CD4-positive, alpha-beta T cell (primary cell): ENCODE measurements around the gene ENC1. TPM values are rescaled to one million over a fixed set of nuclear protein-coding genes. Genes with fewer than 3 reads are reported as not detected.

ENCODE experiments used
- ATAC-seq: fragments of 200-7000 bp; cut with Tn5 transposase; one replicate; pipeline ENCODE4 v1.10.0; 2022; ENCODE audit warnings: mild to moderate bottlenecking; ENCODE audit not compliant: poor library complexity
- CTCF ChIA-PET: fragments of 350-600 bp; sonication (Branson Sonifier 250); formaldehyde crosslinking; loops from one replicate; lab custom pipeline; 2021; ENCODE audit warnings: antibody characterized with exemption, inconsistent platforms; lab: Charles Lee
- POLR2A ChIA-PET: fragments of 350-600 bp; sonication (Branson Sonifier 250); formaldehyde crosslinking; loops from one replicate; lab custom pipeline; 2021; ENCODE audit warnings: antibody characterized with exemption, inconsistent platforms; lab: Charles Lee
- DNase-seq, 14 experiments: peaks; one replicate each; pipeline ENCODE4 v3.0.0-alpha.2; 2013 to 2020; ENCODE audit warnings: mixed read lengths in 2 of 14
- H3K27ac ChIP-seq, 2 donors: one replicate each; pipeline versions ENCODE4 v1.5.1 to v1.7.0; 2013; ENCODE audit warnings: low read length in 2 of 2, low read depth in 1 of 2, mild to moderate bottlenecking in 1 of 2
- H3K27me3 ChIP-seq, 2 experiments: 1 replicate in 1 of 2; 2 replicates in 1 of 2; pipeline versions ENCODE4 v1.6.1 to v1.7.0; 2013; ENCODE audit warnings: low read length in 2 of 2, control low read depth in 1 of 2, mild to moderate bottlenecking in 1 of 2, moderate library complexity in 1 of 2; ENCODE audit not compliant: insufficient read depth in 2 of 2, control insufficient read depth in 1 of 2
- H3K36me3 ChIP-seq: one replicate; pipeline ENCODE4 v1.6.1; 2013; ENCODE audit warnings: low read length, control low read depth; ENCODE audit not compliant: insufficient read depth
- H3K4me1 ChIP-seq: one replicate; pipeline ENCODE4 v1.6.1; 2013; ENCODE audit warnings: low read length, control low read depth; ENCODE audit not compliant: insufficient read depth
- H3K4me3 ChIP-seq: one replicate; pipeline ENCODE4 v1.5.1; 2013; ENCODE audit warnings: mild to moderate bottlenecking, low read length, moderate library complexity
- H3K9me3 ChIP-seq, 2 experiments: 1 replicate in 1 of 2; 2 replicates in 1 of 2; pipeline versions ENCODE4 v1.6.1 to v1.7.0; 2013; ENCODE audit warnings: low read length in 2 of 2, mild to moderate bottlenecking in 2 of 2, control low read depth in 1 of 2, moderate library complexity in 1 of 2; ENCODE audit not compliant: control insufficient read depth in 1 of 2, insufficient read depth in 1 of 2
- H3K27ac Mint-ChIP-seq: one replicate; pipeline ENCODE4 v1.8.0; 2020; ENCODE audit warnings: mixed read lengths
- H3K27me3 Mint-ChIP-seq: one replicate; pipeline ENCODE4 v1.8.0; 2021; ENCODE audit warnings: mixed read lengths
- H3K36me3 Mint-ChIP-seq: one replicate; pipeline ENCODE4 v1.8.0; 2021; ENCODE audit warnings: low read depth, mixed read lengths
- H3K4me1 Mint-ChIP-seq: one replicate; pipeline ENCODE4 v1.8.0; 2021; ENCODE audit warnings: low read depth, mixed read lengths
- H3K4me3 Mint-ChIP-seq: one replicate; pipeline ENCODE4 v1.8.0; 2020; ENCODE audit warnings: mild to moderate bottlenecking, mixed read lengths
- H3K9me3 Mint-ChIP-seq: one replicate; pipeline ENCODE4 v1.8.0; 2020; ENCODE audit warnings: mixed read lengths
- CTCF ChIP-seq: fragments of 200-600 bp; IDR thresholded peaks from one replicate; pipeline ENCODE4 v1.8.0; 2022; ENCODE audit warnings: antibody characterized with exemption, mild to moderate bottlenecking
- intact Hi-C, 2 experiments: fragments of 100-400 bp; cut with DNase I in 1 of 2; cut with micrococcal nuclease in 1 of 2; formaldehyde crosslinking; loops; one replicate each; pipeline versions ENCODE4 v1.15.1 to v1.9.0; 2023 to 2025; cut with DNase I, micrococcal nuclease
- total RNA-seq, 174 experiments: library from RNA in 2 of 174; stranded (reverse) in 2 of 174; gene quantifications; one replicate each; pipeline ENCODE4 v1.2.3 and lab custom pipeline; 2021 to 2026

Gene ENC1
- total RNA-seq, 2 experiments from 2014 or later: 39.6 to 40.1 TPM

- no peak overlapping the region for H3K27ac Mint-ChIP-seq
- no peaks in the 10 kb centered on the region for H3K9me3 Mint-ChIP-seq
- H3K36me3 ChIP-seq: no peaks in the 10 kb centered on the region
- H3K27me3 ChIP-seq: peaks cover 0 to 3% of the 10 kb centered on the region in 2 experiments
- DNase-seq: no peak
- H3K4me1 Mint-ChIP-seq: no peaks in the 10 kb centered on the region
- no peak overlapping the region for H3K4me3 ChIP-seq
- intact Hi-C loops: no loop called here
- ChIA-PET POLR2A (no interaction called here), CTCF (interaction anchor here (2.1 kb wide), 1 partner anchor 11 kb away, joined by 6 read pairs; no protein-coding TSS in a partner anchor)
- H3K36me3 Mint-ChIP-seq: no peaks in the 10 kb centered on the region
- no peak overlapping the region for H3K27ac ChIP-seq
- H3K9me3 ChIP-seq: no peaks in the 10 kb centered on the region
- ATAC-seq: no peak
- peaks cover 9% of the 10 kb centered on the region for H3K27me3 Mint-ChIP-seq
- H3K4me3 Mint-ChIP-seq: no peak overlapping the region
- peaks cover 4% of the 10 kb centered on the region for H3K4me1 ChIP-seq
- no peak for TF ChIP-seq CTCF
Measured at GRCh38 chr5:74651710-74652109, 11.2 kb upstream of the ENC1 start.

GRCh38 chr5:74649421-74649973, 9.0 kb upstream of the ENC1 start:
- ChIA-PET POLR2A (no interaction called here), CTCF (interaction anchor here (0.5 to 1.8 kb wide), 4 partner anchors 8 to 1604 kb away, joined by 3 to 7 read pairs (median 4); partner anchors contain the start of gene ENC1)
- Mint-ChIP-seq H3K36me3 (no peaks in the 10 kb centered on the region), H3K27ac (no peak overlapping the region), H3K9me3 (no peaks in the 10 kb centered on the region), H3K4me3 (no peak overlapping the region), H3K27me3 (peaks cover 9% of the 10 kb centered on the region), H3K4me1 (no peaks in the 10 kb centered on the region)
- peaks cover 0 to 3% of the 10 kb centered on the region in 2 experiments for H3K27me3 ChIP-seq
- no peaks in the 10 kb centered on the region for H3K36me3 ChIP-seq
- no peak for TF ChIP-seq CTCF
- H3K9me3 ChIP-seq: no peaks in the 10 kb centered on the region
- no peak for DNase-seq
- no peak overlapping the region for H3K4me3 ChIP-seq
- H3K27ac ChIP-seq: no peak overlapping the region
- H3K4me1 ChIP-seq: peaks cover 4% of the 10 kb centered on the region
- intact Hi-C loops: loop anchor here (1.0 to 10.0 kb wide), 4 partner anchors 345 to 1059 kb away; no protein-coding TSS in a partner anchor
- no peak for ATAC-seq

- ChIA-PET CTCF (interaction anchor here (0.5 to 1.8 kb wide), 4 partner anchors 9 to 1605 kb away, joined by 3 to 7 read pairs (median 4); partner anchors contain the start of gene ENC1), POLR2A (no interaction called here)
- ATAC-seq (peak; percentile 83), DNase-seq (peak in 6 of 14 experiments; percentile 11 to 76 (median 49))
- Histone ChIP-seq H3K4me3 (no peak overlapping the region), H3K27me3 (peaks cover 0 to 3% of the 10 kb centered on the region in 2 experiments), H3K9me3 (no peaks in the 10 kb centered on the region), H3K4me1 (peaks cover 4% of the 10 kb centered on the region), H3K27ac (no peak overlapping the region), H3K36me3 (no peaks in the 10 kb centered on the region)
- Mint-ChIP-seq H3K27me3 (peaks cover 9% of the 10 kb centered on the region), H3K27ac (no peak overlapping the region), H3K4me3 (no peak overlapping the region), H3K9me3 (no peaks in the 10 kb centered on the region), H3K36me3 (no peaks in the 10 kb centered on the region), H3K4me1 (no peaks in the 10 kb centered on the region)
- intact Hi-C loops: loop anchor here (1.0 to 10.0 kb wide), 6 partner anchors 344 to 1058 kb away; no protein-coding TSS in a partner anchor
- TF ChIP-seq CTCF: peak; percentile 91
Measured at GRCh38 chr5:74648835-74649293, 8.3 kb upstream of the ENC1 start.
